ENCODE data around the gene SRP9.

- TF ChIP-seq, protein P1, sequence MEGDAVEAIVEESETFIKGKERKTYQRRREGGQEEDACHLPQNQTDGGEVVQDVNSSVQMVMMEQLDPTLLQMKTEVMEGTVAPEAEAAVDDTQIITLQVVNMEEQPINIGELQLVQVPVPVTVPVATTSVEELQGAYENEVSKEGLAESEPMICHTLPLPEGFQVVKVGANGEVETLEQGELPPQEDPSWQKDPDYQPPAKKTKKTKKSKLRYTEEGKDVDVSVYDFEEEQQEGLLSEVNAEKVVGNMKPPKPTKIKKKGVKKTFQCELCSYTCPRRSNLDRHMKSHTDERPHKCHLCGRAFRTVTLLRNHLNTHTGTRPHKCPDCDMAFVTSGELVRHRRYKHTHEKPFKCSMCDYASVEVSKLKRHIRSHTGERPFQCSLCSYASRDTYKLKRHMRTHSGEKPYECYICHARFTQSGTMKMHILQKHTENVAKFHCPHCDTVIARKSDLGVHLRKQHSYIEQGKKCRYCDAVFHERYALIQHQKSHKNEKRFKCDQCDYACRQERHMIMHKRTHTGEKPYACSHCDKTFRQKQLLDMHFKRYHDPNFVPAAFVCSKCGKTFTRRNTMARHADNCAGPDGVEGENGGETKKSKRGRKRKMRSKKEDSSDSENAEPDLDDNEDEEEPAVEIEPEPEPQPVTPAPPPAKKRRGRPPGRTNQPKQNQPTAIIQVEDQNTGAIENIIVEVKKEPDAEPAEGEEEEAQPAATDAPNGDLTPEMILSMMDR (conservative IDR thresholded peaks at IDR 0.05; ENCODE audit: low read depth in 2 of 2): peak in 1 of 2 experiments; percentile 29; a peak in 1 of 4 replicates
- TF ChIP-seq POLR2AphosphoS5 (IDR thresholded peaks at IDR 0.05; ENCODE audit: low read depth) (no peak), EZH2phosphoT487 (IDR thresholded peaks at IDR 0.05; ENCODE audit: unreplicated experiment) (no peak)
Observed at GRCh38 chr1:225760531-225760930, 17.1 kb upstream of the SRP9 start.

Measured in GM23338 (cell line).